GM13976 (cell line): ENCODE results near the gene PCDH17.

Source experiments
- DNase-seq: peaks from one replicate; pipeline ENCODE4 v3.0.0; 2012; ENCODE audit warnings: low spot score
- CTCF ChIP-seq: IDR thresholded peaks from 2 replicates; pipeline ENCODE4 v1.5.1; 2012; ENCODE audit warnings: borderline replicate concordance, mild to moderate bottlenecking; ENCODE audit not compliant: insufficient read depth; ENCODE audit errors: extremely low read depth, missing control alignments, control extremely low read depth
- in situ Hi-C: fragments of 300-500 bp; cut with MboI; formaldehyde crosslinking; loops from one replicate; pipeline ENCODE4 v1.12.0; 2022; ENCODE audit warnings: low sequenced_read_pairs, mixed read lengths, inconsistent platforms; ENCODE audit not compliant: unreplicated experiment

PCDH17 gene

DNA sequence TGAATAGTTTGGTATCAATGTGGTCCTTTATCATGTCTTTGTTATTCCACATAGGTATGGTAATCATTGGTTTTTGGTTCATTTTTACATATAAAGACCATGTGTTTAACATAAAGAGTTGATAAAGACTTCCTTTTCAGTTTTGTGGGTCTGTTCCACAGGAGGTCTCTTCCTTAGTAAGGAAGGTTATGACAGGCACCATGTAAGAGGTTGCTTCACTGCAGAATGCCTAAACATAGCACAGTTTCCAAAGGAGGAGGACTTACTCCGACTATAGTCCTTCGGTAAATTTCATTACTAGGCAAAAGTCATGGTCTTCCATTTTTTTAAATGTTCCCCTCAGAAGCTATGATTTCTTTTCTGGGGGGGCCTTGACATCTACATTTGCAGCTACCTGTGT is 27.1 kb upstream of the PCDH17 start:
- TF ChIP-seq CTCF, result no peak
- DNase-seq, result no peak
- in situ Hi-C loops, result no loop called here

GRCh38 chr13:57611969-57612368 is 19.6 kb upstream of the PCDH17 start:
- in situ Hi-C loops, result no loop called here
- DNase-seq, result no peak
- no peak for TF ChIP-seq CTCF

GRCh38 chr13:57612568-57612967 is 19.0 kb upstream of the PCDH17 start:
- TF ChIP-seq CTCF, result no peak
- no peak for DNase-seq
- in situ Hi-C loops, result no loop called here

- in situ Hi-C loops, result loop anchor here (25.0 kb wide), 1 partner anchor 1688 kb away; no protein-coding TSS in a partner anchor
- peak; percentile 71 for TF ChIP-seq CTCF
- DNase-seq, result peak; percentile 43
These were observed 6.7 kb upstream of the PCDH17 start for GRCh38 chr13:57624565-57625435.

- peak; percentile 46 for DNase-seq
- in situ Hi-C loops, result loop anchor here (25.0 kb wide), 1 partner anchor 1685 kb away; no protein-coding TSS in a partner anchor
- TF ChIP-seq CTCF, result peak; percentile 39
These were observed 3.9 kb upstream of the PCDH17 start for GRCh38 chr13:57627663-57628062.

DNA sequence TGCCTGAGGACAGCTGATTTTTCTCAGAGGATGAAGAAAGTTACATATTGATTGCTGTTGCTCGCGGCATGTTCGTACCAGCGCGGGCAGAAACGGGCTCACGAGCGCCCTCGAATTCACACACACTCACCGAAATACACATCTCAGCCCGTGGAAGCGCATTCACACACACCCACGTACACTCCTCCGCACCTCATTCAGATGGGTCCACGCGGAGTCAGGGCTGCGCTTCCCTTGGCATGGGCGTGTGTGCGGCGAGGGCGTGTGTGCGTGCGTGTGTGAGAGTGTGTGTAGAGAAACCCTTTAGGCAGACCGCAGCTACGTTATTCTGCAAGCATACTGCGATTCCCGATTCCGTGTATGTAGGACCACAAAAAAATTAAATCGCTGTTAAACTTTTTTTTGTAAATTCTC is 2.1 kb upstream of the PCDH17 start:
- in situ Hi-C loops, result loop anchor here (25.0 kb wide), 1 partner anchor 1683 kb away; no protein-coding TSS in a partner anchor
- TF ChIP-seq CTCF, result no peak
- no peak for DNase-seq
